ENCODE measurements around the gene ALDOB. TPM values are rescaled to one million over a fixed set of nuclear protein-coding genes. Genes with fewer than 3 reads are reported as not detected.
A peak's percentile ranks its signal among the peaks of the same experiment; 100 is the strongest.

Gene ALDOB
- total RNA-seq, 1 experiment from 2014 or later = not detected

DNA sequence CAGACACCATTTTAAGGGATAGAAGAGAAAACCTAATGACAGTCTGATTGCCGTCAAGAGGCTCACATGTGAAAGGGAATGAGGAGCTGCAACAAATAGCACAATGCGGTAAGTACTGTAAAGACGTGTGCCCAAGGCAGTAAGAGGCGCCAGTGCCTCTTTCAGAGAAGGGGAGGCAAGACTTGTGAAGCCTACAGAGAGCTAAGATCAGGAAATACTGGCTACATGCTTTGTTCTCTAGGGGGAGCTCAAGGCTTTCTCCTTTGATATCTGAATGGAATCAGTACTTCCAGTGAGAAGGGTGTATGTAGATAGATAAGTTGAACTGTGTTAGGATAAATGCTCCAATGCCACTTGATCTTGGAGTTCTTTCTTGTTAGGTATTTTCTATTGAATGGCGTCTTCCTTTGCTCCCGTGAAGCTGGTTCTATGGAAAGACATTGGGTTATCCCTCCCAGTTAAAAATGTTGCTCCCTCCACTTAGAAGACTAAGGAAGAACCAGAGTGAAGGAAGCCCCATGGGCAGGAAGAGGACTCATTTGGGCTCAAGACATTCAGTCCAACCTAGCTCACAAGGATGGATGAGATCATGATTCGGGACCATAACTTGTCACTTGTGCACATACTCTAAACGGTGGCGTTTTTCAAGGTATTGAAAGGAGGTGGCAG lies 23.5 kb upstream of the ALDOB start:
- Histone ChIP-seq H2BK20ac (ENCODE audit: low read depth, low read length, poor library complexity, severe bottlenecking) (no peak overlapping the region), H3K4ac (ENCODE audit: low read depth, low read length) (no peak overlapping the region), H2BK12ac (ENCODE audit: insufficient read length, low read depth, low read length) (no peak overlapping the region), H3T11ph (ENCODE audit: low read length) (no peak overlapping the region), H4K8ac (replicated peaks; ENCODE audit: insufficient read length, low read depth, low read length) (no peak overlapping the region), H3K9me3 (ENCODE audit: control insufficient read depth, low read depth, low read length) (no peaks in the 10 kb centered on the region), H2AK5ac (ENCODE audit: insufficient read length, low read length) (no peak overlapping the region), H2BK15ac (ENCODE audit: low read depth, low read length) (no peak overlapping the region), H4K20me1 (ENCODE audit: control insufficient read depth, insufficient read depth, insufficient read length) (no peaks in the 10 kb centered on the region), H3K23me2 (ENCODE audit: insufficient read length, low read depth, low read length, poor library complexity, severe bottlenecking) (no peaks in the 10 kb centered on the region), H3K56ac (ENCODE audit: insufficient read length, low read depth, low read length) (no peak overlapping the region), H3K23ac (ENCODE audit: insufficient read length, low read depth, low read length) (no peak overlapping the region), H3K79me2 (ENCODE audit: insufficient read depth, low read length) (no peaks in the 10 kb centered on the region), H3K79me1 (ENCODE audit: insufficient read depth, low read depth, low read length, poor library complexity, severe bottlenecking) (no peaks in the 10 kb centered on the region), H3K27ac (ENCODE audit: insufficient read length, low read depth, low read length) (no peak overlapping the region), H3K27me3 (ENCODE audit: insufficient read depth, low read length) (no peaks in the 10 kb centered on the region), H3K14ac (ENCODE audit: insufficient read depth, low read length) (no peak overlapping the region), H3K18ac (ENCODE audit: insufficient read length, low read depth, low read length) (no peak overlapping the region), H2BK5ac (ENCODE audit: insufficient read length, low read length) (no peak overlapping the region), H3K4me1 (ENCODE audit: insufficient read depth, low read length) (peaks cover 2% of the 10 kb centered on the region; the same call in 1 of the 2 replicates), H2AFZ (ENCODE audit: low read length) (no peak overlapping the region), H4K5ac (ENCODE audit: insufficient read length, low read depth, low read length) (no peak overlapping the region), H2BK120ac (ENCODE audit: low read depth, low read length, poor library complexity, severe bottlenecking) (no peak overlapping the region), H3K4me2 (ENCODE audit: insufficient read depth, insufficient read length, low read length) (no peak overlapping the region), H4K91ac (ENCODE audit: insufficient read length, low read depth, low read length) (no peak overlapping the region), H3K9ac (ENCODE audit: extremely low read depth, insufficient read length, low read length) (no peak overlapping the region)
- Mint-ChIP-seq H3K27me3 (ENCODE audit: low read depth) (no peaks in the 10 kb centered on the region), H3K27ac (peak overlapping the region in 2 of 3 experiments; percentile 34 to 56; a peak in 1 of 7 replicates), H3K36me3 (ENCODE audit: insufficient read depth in 1 of 3, low read depth in 3 of 3) (peaks cover 0 to 6% (median 3%) of the 10 kb centered on the region in 3 experiments; a peak in 2 of 7 replicates), H3K9me3 (no peaks in the 10 kb centered on the region), H3K4me3 (no peak overlapping the region), H3K4me1 (peaks cover 44 to 47% of the 10 kb centered on the region in 2 experiments)
- TF ChIP-seq, protein P1, sequence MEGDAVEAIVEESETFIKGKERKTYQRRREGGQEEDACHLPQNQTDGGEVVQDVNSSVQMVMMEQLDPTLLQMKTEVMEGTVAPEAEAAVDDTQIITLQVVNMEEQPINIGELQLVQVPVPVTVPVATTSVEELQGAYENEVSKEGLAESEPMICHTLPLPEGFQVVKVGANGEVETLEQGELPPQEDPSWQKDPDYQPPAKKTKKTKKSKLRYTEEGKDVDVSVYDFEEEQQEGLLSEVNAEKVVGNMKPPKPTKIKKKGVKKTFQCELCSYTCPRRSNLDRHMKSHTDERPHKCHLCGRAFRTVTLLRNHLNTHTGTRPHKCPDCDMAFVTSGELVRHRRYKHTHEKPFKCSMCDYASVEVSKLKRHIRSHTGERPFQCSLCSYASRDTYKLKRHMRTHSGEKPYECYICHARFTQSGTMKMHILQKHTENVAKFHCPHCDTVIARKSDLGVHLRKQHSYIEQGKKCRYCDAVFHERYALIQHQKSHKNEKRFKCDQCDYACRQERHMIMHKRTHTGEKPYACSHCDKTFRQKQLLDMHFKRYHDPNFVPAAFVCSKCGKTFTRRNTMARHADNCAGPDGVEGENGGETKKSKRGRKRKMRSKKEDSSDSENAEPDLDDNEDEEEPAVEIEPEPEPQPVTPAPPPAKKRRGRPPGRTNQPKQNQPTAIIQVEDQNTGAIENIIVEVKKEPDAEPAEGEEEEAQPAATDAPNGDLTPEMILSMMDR (conservative IDR thresholded peaks at IDR 0.05) = peak; percentile 83
- no CpG with 5 or more reads among the region's 9 CpGs for WGBS (ENCODE audit: extremely low coverage, insufficient read length, low lambda C conversion rate)
- peak; percentile 83 for DNase-seq
